Stomach (tissue), 9 donors: ENCODE data around the gene IFNLR1. TPM values are rescaled to one million over a fixed set of nuclear protein-coding genes. Genes with fewer than 3 reads are reported as not detected.
A peak's percentile ranks its signal among the peaks of the same experiment; 100 is the strongest.

Experiments used
- DNase-seq, 2 donors: peaks; one replicate each; pipeline versions ENCODE4 v3.0.0 to v3.0.0-alpha.2; 2013 to 2019
- H3K27ac ChIP-seq, 5 donors: fragments of 200-600 bp in 4 of 5; sonication (generic) in 4 of 5; one replicate each; pipeline ENCODE4 v1.5.1; 2013 to 2019; ENCODE audit warnings: mild to moderate bottlenecking in 1 of 5, moderate library complexity in 1 of 5
- H3K27me3 ChIP-seq, 3 donors: fragments of 200-600 bp; sonication (generic); one replicate each; pipeline ENCODE4 v1.5.1; 2017 to 2019; ENCODE audit warnings: mixed run types in 1 of 3
- H3K36me3 ChIP-seq, 4 donors: fragments of 200-600 bp; sonication (generic); 1 replicate in 3 of 4; 2 replicates in 1 of 4; pipeline ENCODE4 v1.5.1; 2016 to 2019
- H3K4me1 ChIP-seq, 4 donors: fragments of 200-600 bp; sonication (generic); one replicate each; pipeline ENCODE4 v1.5.1; 2016 to 2019
- H3K4me3 ChIP-seq, 4 donors: fragments of 200-600 bp; sonication (generic) in 3 of 4; one replicate each; pipeline ENCODE4 v1.5.1; 2016 to 2019; ENCODE audit warnings: mild to moderate bottlenecking in 1 of 4
- H3K9me3 ChIP-seq, 4 donors: fragments of 200-600 bp; sonication (generic); one replicate each; pipeline ENCODE4 v1.5.1; 2016 to 2019
- EP300 ChIP-seq: sonication (generic); formaldehyde crosslinking; IDR thresholded peaks from one replicate; pipeline ENCODE4 v1.6.1; 2017; ENCODE audit warnings: antibody characterized with exemption
- POLR2A ChIP-seq, 4 donors: fragments of 450-650 bp; IDR thresholded peaks; one replicate each; pipeline ENCODE4 v1.6.1; 2016; ENCODE audit warnings: antibody characterized with exemption in 4 of 4, control low read depth in 2 of 4, mild to moderate bottlenecking in 1 of 4, moderate library complexity in 1 of 4
- POLR2AphosphoS5 ChIP-seq, 3 donors: sonication (generic); formaldehyde crosslinking; IDR thresholded peaks; one replicate each; pipeline ENCODE4 v1.6.1; 2016; ENCODE audit warnings: antibody characterized with exemption in 3 of 3
- WGBS, 5 donors: extraction: QIAGEN DNeasy Blood & Tissue Kit in 3 of 5; methylation state at CpG; one replicate each; pipeline versions ENCODE4 v1.1.5 to v1.1.7; 2013 to 2018; 5-methylcytosine and 5-hydroxymethylcytosine counted together
- intact Hi-C: fragments of 100-400 bp; cut with DNase I; formaldehyde crosslinking; loops from one replicate; pipeline ENCODE4 v1.15.1; 2023; ENCODE audit warnings: low total_unique reads
- polyA plus RNA-seq, 3 donors: library from polyadenylated mRNA; stranded (reverse); fragments of 200-250 nt; gene quantifications; one replicate each; pipeline ENCODE4 v1.2.3, GENCODE V29; 2013
- total RNA-seq, 5 donors: library from RNA; depleted of rRNA; stranded (reverse); fragments of >200 nt; gene quantifications; one replicate each; pipeline versions ENCODE4 v1.1.0 to v1.2.3, GENCODE V29; 2014 to 2016
- TF ChIP-seq, protein P1 (sequence below), 7 experiments: fragments of 450-650 bp in 4 of 7; fragments of 200-600 bp in 3 of 7; sonication (generic) in 3 of 7; IDR thresholded peaks; one replicate each; pipeline ENCODE4 v1.5.1; 2016 to 2019; ENCODE audit warnings: antibody characterized with exemption in 7 of 7, control low read depth in 2 of 7, mild to moderate bottlenecking in 1 of 7
- donor health status: healthy with polysubstance abuse.
- donor health status: Bipolar disorder and iron deficiency.
- donor health status: healthy.

Gene IFNLR1
- total and polyA plus RNA-seq, 8 donors = 0.31 to 6.1 (median 1.1) TPM; not detected in 1

- Histone ChIP-seq H3K9me3 (no peaks in the 10 kb centered on the region), H3K27ac (peak within 1 kb of the TSS; percentile 38 to 68 (median 58)), H3K36me3 (no peaks in the 10 kb centered on the region), H3K4me1 (peaks cover 0 to 22% (median 16%) of the 10 kb centered on the region in 4 donors), H3K4me3 (peak within 1 kb of the TSS; percentile 38 to 55 (median 49)), H3K27me3 (no peaks in the 10 kb centered on the region)
- peak; percentile 62 to 83 for DNase-seq
- intact Hi-C loops = no loop called here
- 17 to 34% (median 25%) methylated on average over 14 to 22 of the region's 22 CpGs for WGBS, 5 donors
- TF ChIP-seq EP300 (no peak), POLR2AphosphoS5 (IDR thresholded peaks at IDR 0.05) (peak in 1 of 3 donors; percentile 18)
- TF ChIP-seq, protein P1, sequence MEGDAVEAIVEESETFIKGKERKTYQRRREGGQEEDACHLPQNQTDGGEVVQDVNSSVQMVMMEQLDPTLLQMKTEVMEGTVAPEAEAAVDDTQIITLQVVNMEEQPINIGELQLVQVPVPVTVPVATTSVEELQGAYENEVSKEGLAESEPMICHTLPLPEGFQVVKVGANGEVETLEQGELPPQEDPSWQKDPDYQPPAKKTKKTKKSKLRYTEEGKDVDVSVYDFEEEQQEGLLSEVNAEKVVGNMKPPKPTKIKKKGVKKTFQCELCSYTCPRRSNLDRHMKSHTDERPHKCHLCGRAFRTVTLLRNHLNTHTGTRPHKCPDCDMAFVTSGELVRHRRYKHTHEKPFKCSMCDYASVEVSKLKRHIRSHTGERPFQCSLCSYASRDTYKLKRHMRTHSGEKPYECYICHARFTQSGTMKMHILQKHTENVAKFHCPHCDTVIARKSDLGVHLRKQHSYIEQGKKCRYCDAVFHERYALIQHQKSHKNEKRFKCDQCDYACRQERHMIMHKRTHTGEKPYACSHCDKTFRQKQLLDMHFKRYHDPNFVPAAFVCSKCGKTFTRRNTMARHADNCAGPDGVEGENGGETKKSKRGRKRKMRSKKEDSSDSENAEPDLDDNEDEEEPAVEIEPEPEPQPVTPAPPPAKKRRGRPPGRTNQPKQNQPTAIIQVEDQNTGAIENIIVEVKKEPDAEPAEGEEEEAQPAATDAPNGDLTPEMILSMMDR (IDR thresholded peaks at IDR 0.05) = peak in 1 of 7 experiments; percentile 6
Observed at GRCh38 chr1:24142546-24143534, 44.2 kb downstream of the IFNLR1 start, which contains the start of gene IL22RA1. TSS of gene IL22RA1 (minus strand) at chr1:24143140. CDS start at chr1:24143082, 58 bp downstream.

DNA sequence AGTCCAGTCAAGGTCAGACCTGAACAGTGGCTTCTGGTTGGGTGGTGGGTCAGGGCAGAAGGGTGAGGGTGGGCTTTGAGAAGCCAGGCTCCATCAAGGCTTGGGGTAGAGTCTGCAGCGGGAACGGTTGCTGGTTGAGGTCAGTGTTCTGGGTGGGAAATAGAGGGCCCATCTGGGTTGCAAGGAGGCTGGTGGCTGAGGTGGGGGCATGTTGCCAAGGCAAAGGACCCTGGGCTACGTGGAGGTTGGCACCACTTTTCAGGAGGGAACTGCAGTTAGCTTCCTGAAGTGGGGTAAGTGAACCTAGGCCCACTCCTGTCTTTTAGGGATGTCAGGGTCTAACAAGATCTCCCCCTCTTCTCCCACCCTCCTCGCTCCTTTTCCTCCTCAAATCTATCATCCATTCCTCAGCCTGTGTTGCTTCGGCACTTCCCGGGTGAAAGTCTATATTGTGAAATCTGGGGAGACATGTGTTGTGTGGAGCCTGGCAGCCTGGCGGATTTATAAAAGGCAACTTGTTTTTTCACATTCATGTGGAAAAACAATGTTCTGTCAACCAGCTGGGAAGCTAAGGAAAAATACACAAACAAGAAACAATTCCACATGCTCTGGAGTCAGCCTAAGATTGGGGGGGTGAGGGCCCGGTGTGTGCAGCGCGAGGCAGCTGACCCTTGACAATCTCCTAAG, 45.6 kb downstream of the IFNLR1 start:
- Histone ChIP-seq H3K36me3 (no peaks in the 10 kb centered on the region), H3K27me3 (no peaks in the 10 kb centered on the region), H3K4me3 (no peak overlapping the region), H3K27ac (no peak overlapping the region), H3K9me3 (no peaks in the 10 kb centered on the region), H3K4me1 (peaks cover 0 to 22% (median 16%) of the 10 kb centered on the region in 4 donors)
- WGBS, 5 donors = 74 to 85% (median 80%) methylated on average over 10 of the region's 10 CpGs
- DNase-seq = peak in 1 of 2 donors; percentile 68
- TF ChIP-seq POLR2A (IDR thresholded peaks at IDR 0.05) (no peak), POLR2AphosphoS5 (IDR thresholded peaks at IDR 0.05) (no peak)
- intact Hi-C loops = no loop called here

- DNase-seq = no peak
- no peaks in the 10 kb centered on the region for H3K36me3 ChIP-seq
- H3K4me1 ChIP-seq = peaks cover 0 to 22% (median 16%) of the 10 kb centered on the region in 4 donors
- H3K27me3 ChIP-seq = no peaks in the 10 kb centered on the region
- no peak for TF ChIP-seq POLR2A (IDR thresholded peaks at IDR 0.05)
- no peak for TF ChIP-seq EP300
- TF ChIP-seq, protein P1 (IDR thresholded peaks at IDR 0.05) = no peak
- no peak for TF ChIP-seq POLR2AphosphoS5 (IDR thresholded peaks at IDR 0.05)
- no peaks in the 10 kb centered on the region for H3K9me3 ChIP-seq
- no peak overlapping the region for H3K4me3 ChIP-seq
- H3K27ac ChIP-seq = no peak overlapping the region
- 82 to 97% (median 90%) methylated on average over 16 to 17 of the region's 17 CpGs for WGBS, 5 donors
- intact Hi-C loops = no loop called here
Observed at GRCh38 chr1:24140741-24141181, 46.3 kb downstream of the IFNLR1 start.

- no peak overlapping the region for H3K4me3 ChIP-seq
- H3K36me3 ChIP-seq = no peaks in the 10 kb centered on the region
- no peaks in the 10 kb centered on the region for H3K9me3 ChIP-seq
- no peak for DNase-seq
- no peak overlapping the region for H3K27ac ChIP-seq
- intact Hi-C loops = no loop called here
- H3K4me1 ChIP-seq = peaks cover 0 to 22% (median 16%) of the 10 kb centered on the region in 4 donors
- WGBS, 5 donors = 84 to 93% (median 90%) methylated on average over 11 of the region's 11 CpGs
- TF ChIP-seq POLR2A (IDR thresholded peaks at IDR 0.05) = no peak
- TF ChIP-seq, protein P1 (IDR thresholded peaks at IDR 0.05) = no peak
- no peak for TF ChIP-seq POLR2AphosphoS5 (IDR thresholded peaks at IDR 0.05)
- no peak for TF ChIP-seq EP300
- no peaks in the 10 kb centered on the region for H3K27me3 ChIP-seq
Observed at GRCh38 chr1:24139841-24140425, 47.2 kb downstream of the IFNLR1 start.
